Smooth muscle cell (in vitro differentiated cells): ENCODE measurements around the gene RBM43. TPM values are rescaled to one million over a fixed set of nuclear protein-coding genes. Genes with fewer than 3 reads are reported as not detected.

Experiments used
- DNase-seq: peaks from one replicate; lab custom pipeline; 2025; ENCODE audit not compliant: unreplicated experiment; lab: John Stamatoyannopoulos, UW
- H2AFZ ChIP-seq: fragments of 200-600 bp; sonication (generic); 2 replicates; pipeline ENCODE4 v1.6.0; 2016; ENCODE audit warnings: antibody characterized with exemption, low read depth, mild to moderate bottlenecking
- H3F3A ChIP-seq: fragments of 200-600 bp; sonication (generic); 2 replicates; pipeline ENCODE4 v1.6.0; 2017; ENCODE audit warnings: antibody characterized with exemption, low read depth
- H3K27ac ChIP-seq: fragments of 200-600 bp; sonication (generic); 2 replicates; pipeline ENCODE4 v1.5.1; 2016; ENCODE audit warnings: low read depth, mild to moderate bottlenecking
- H3K27me3 ChIP-seq: fragments of 200-600 bp; sonication (generic); 2 replicates; pipeline ENCODE4 v1.6.1; 2016; ENCODE audit warnings: low read depth, mild to moderate bottlenecking
- H3K36me3 ChIP-seq: fragments of 200-600 bp; sonication (generic); 2 replicates; pipeline ENCODE4 v1.5.1; 2016; ENCODE audit warnings: low read depth
- H3K4me1 ChIP-seq: fragments of 200-600 bp; sonication (generic); 2 replicates; pipeline ENCODE4 v1.5.1; 2016; ENCODE audit warnings: low read depth
- H3K4me2 ChIP-seq: fragments of 200-600 bp; sonication (generic); 2 replicates; pipeline ENCODE4 v1.6.0; 2016; ENCODE audit warnings: mild to moderate bottlenecking
- H3K4me3 ChIP-seq: fragments of 200-600 bp; sonication (generic); 2 replicates; pipeline ENCODE4 v1.5.1; 2016; ENCODE audit warnings: mild to moderate bottlenecking
- H3K79me2 ChIP-seq: fragments of 200-600 bp; sonication (generic); 2 replicates; pipeline ENCODE4 v1.6.0; 2016; ENCODE audit warnings: low read depth, mild to moderate bottlenecking
- H3K9ac ChIP-seq: fragments of 200-600 bp; sonication (generic); 2 replicates; pipeline ENCODE4 v1.6.0; 2016; ENCODE audit warnings: low read depth
- H3K9me3 ChIP-seq: fragments of 200-600 bp; sonication (generic); replicated peaks from 2 replicates; pipeline ENCODE4 v1.5.1; 2016; ENCODE audit warnings: low read depth
- H4K20me1 ChIP-seq: fragments of 200-600 bp; sonication (generic); 2 replicates; pipeline ENCODE4 v1.6.0; 2016; ENCODE audit warnings: low read depth
- CTCF ChIP-seq: fragments of 200-600 bp; sonication (generic); IDR thresholded peaks from 2 replicates; pipeline ENCODE4 v1.5.1; 2017; ENCODE audit warnings: borderline replicate concordance, mild to moderate bottlenecking, antibody characterized with exemption; ENCODE audit not compliant: insufficient read depth, poor library complexity, severe bottlenecking
- WGBS: methylation state at CpG from one replicate; pipeline ENCODE4 v1.1.7; 2016; ENCODE audit warnings: low lambda C conversion rate; 5-methylcytosine and 5-hydroxymethylcytosine counted together
- polyA plus RNA-seq: library from polyadenylated mRNA; unstranded; fragments of >200 nt; fragmentation: Nextera tagmentation; extraction: Ambion mirVana; gene quantifications from 2 replicates; pipeline ENCODE4 v1.2.1, GENCODE V29; 2016
- total RNA-seq: library from RNA; depleted of rRNA; stranded (reverse); fragments of >200 nt; gene quantifications from 2 replicates; pipeline ENCODE4 v1.2.3, GENCODE V29; 2014

Gene RBM43
- total and polyA plus RNA-seq, 2 experiments from 2014 or later, result 0.47 to 4.2 TPM

GRCh38 chr2:151206446-151206968 lies 55.2 kb downstream of the RBM43 start:
- Histone ChIP-seq H3F3A (no peaks in the 10 kb centered on the region), H3K9ac (no peak overlapping the region), H4K20me1 (no peaks in the 10 kb centered on the region), H3K27me3 (no peaks in the 10 kb centered on the region), H3K9me3 (no peaks in the 10 kb centered on the region), H3K4me3 (no peak overlapping the region), H3K79me2 (no peaks in the 10 kb centered on the region), H3K36me3 (no peaks in the 10 kb centered on the region), H3K27ac (no peak overlapping the region), H2AFZ (no peak overlapping the region), H3K4me1 (peaks cover 10% of the 10 kb centered on the region), H3K4me2 (no peak overlapping the region)
- no peak for TF ChIP-seq CTCF
- no peak for DNase-seq
- whole genome bisulfite sequencing, result 79% methylated on average over 3 of the region's 4 CpGs

GRCh38 chr2:151205571-151205970 lies 56.1 kb downstream of the RBM43 start:
- H3K79me2 ChIP-seq, result no peaks in the 10 kb centered on the region
- TF ChIP-seq CTCF, result no peak
- no peaks in the 10 kb centered on the region for H3K9me3 ChIP-seq
- DNase-seq, result no peak
- no peak overlapping the region for H3K27ac ChIP-seq
- no peaks in the 10 kb centered on the region for H3F3A ChIP-seq
- peaks cover 10% of the 10 kb centered on the region for H3K4me1 ChIP-seq
- no peak overlapping the region for H2AFZ ChIP-seq
- no peaks in the 10 kb centered on the region for H3K36me3 ChIP-seq
- no peaks in the 10 kb centered on the region for H4K20me1 ChIP-seq
- WGBS, result 83% methylated on average over 3 of the region's 3 CpGs
- H3K4me2 ChIP-seq, result no peak overlapping the region
- H3K4me3 ChIP-seq, result no peak overlapping the region
- H3K27me3 ChIP-seq, result no peaks in the 10 kb centered on the region
- no peak overlapping the region for H3K9ac ChIP-seq

GRCh38 chr2:151204756-151205155 lies 56.9 kb downstream of the RBM43 start:
- TF ChIP-seq CTCF, result no peak
- no peaks in the 10 kb centered on the region for H3F3A ChIP-seq
- no peak overlapping the region for H3K4me2 ChIP-seq
- WGBS, result 88% methylated on average over 3 of the region's 3 CpGs
- H3K9me3 ChIP-seq, result no peaks in the 10 kb centered on the region
- H3K27me3 ChIP-seq, result no peaks in the 10 kb centered on the region
- no peak for DNase-seq
- peaks cover 10% of the 10 kb centered on the region for H3K4me1 ChIP-seq
- H3K9ac ChIP-seq, result no peak overlapping the region
- H4K20me1 ChIP-seq, result no peaks in the 10 kb centered on the region
- H3K36me3 ChIP-seq, result no peaks in the 10 kb centered on the region
- no peak overlapping the region for H2AFZ ChIP-seq
- H3K4me3 ChIP-seq, result no peak overlapping the region
- H3K79me2 ChIP-seq, result no peaks in the 10 kb centered on the region
- no peak overlapping the region for H3K27ac ChIP-seq

- Histone ChIP-seq H3K4me3 (no peak overlapping the region), H2AFZ (no peak overlapping the region), H3K36me3 (no peaks in the 10 kb centered on the region), H3K9me3 (no peaks in the 10 kb centered on the region), H3K4me1 (peaks cover 10% of the 10 kb centered on the region), H3F3A (no peaks in the 10 kb centered on the region), H3K27me3 (no peaks in the 10 kb centered on the region), H4K20me1 (no peaks in the 10 kb centered on the region), H3K27ac (no peak overlapping the region), H3K79me2 (no peaks in the 10 kb centered on the region), H3K9ac (no peak overlapping the region), H3K4me2 (no peak overlapping the region)
- no peak for DNase-seq
- 60% methylated on average over 2 of the region's 2 CpGs for WGBS
- TF ChIP-seq CTCF, result no peak
Measured at GRCh38 chr2:151200844-151201243, 60.8 kb downstream of the RBM43 start.
